PC-9 (cell line): Measurements from ENCODE around the gene ADPGK.

Experiments used
- CTCF ChIP-seq: fragments of 200-600 bp; sonication (generic); conservative IDR thresholded peaks from 2 replicates; pipeline ENCODE4 v1.6.1; 2017; ENCODE audit warnings: mixed run types, antibody characterized with exemption, mild to moderate bottlenecking, moderate library complexity
- EZH2 ChIP-seq: fragments of 200-600 bp; sonication (generic); IDR thresholded peaks from 2 replicates; pipeline ENCODE4 v1.8.0; 2017; ENCODE audit warnings: antibody characterized with exemption, low read depth

GRCh38 chr15:72801590-72802325, 18.2 kb upstream of the ADPGK start:
- no peak for TF ChIP-seq CTCF
- TF ChIP-seq EZH2, result no peak
